Measurements from ENCODE around the gene CCDC171. TPM values are rescaled to one million over a fixed set of nuclear protein-coding genes. Genes with fewer than 3 reads are reported as not detected.

CCDC171 gene
- total and polyA plus RNA-seq, 2 of the 13 experiments (the other 11 are each of a cell fraction or from before 2014, with no cell fraction given) = 0.95 to 2.5 TPM

DNA sequence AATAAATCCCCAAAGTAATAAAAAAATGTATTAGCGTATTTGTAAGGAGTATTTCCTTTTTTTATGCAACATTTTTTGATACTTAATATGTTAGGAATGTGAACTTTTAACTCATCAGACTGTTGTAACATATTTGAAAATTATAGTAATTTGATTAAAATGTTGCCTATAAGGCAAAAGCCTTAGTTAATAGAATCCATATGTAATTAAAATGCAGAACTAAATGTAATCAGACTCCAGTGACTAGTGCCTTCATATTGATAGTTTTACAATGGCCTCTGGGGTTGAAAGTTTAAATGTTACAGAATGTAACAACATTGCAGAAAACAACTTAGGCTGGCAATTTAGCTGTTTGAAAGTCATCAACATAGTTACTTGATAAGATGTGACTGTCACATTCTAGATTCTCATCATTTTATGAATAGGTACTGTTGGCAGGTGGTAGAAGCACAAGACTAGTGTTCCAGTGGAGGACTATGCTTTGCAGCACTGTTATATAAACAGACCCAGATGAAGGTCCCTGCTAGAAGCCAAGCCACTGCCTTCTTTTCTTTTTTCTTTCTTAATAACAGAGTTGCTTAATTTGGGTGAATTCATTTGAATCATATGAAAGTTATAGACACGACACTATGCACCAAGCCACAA is 382.9 kb downstream of the CCDC171 start:
- POLR2A ChIA-PET = no interaction called here
- Histone ChIP-seq H3K9ac (ENCODE audit: insufficient read depth, low read depth, low read length) (no peak overlapping the region), H3K36me3 (replicated peaks in 1 of 2; ENCODE audit: control insufficient read depth in 1 of 2, insufficient read depth in 2 of 2, low read length in 2 of 2) (no peaks in the 10 kb centered on the region), H3K9me3 (ENCODE audit: low read length) (peaks cover 4% of the 10 kb centered on the region; the same call in 1 of the 2 replicates), H4K20me1 (ENCODE audit: insufficient read depth, low read length) (no peaks in the 10 kb centered on the region), H3K79me2 (ENCODE audit: insufficient read depth, low read length) (no peaks in the 10 kb centered on the region), H3K27me3 (ENCODE audit: control insufficient read depth in 1 of 2, insufficient read depth in 2 of 2, low read length in 2 of 2) (no peaks in the 10 kb centered on the region), H3K4me3 (replicated peaks in 1 of 3; ENCODE audit: insufficient read depth in 1 of 3, low read depth in 2 of 3, low read length in 3 of 3) (no peak overlapping the region), H3K27ac (ENCODE audit: extremely low read length, insufficient read depth, low read length) (no peak overlapping the region), H3K4me2 (ENCODE audit: low read depth, low read length) (no peak overlapping the region), H2AFZ (ENCODE audit: low read length) (no peak overlapping the region), H3K4me1 (ENCODE audit: insufficient read depth, low read length) (no peaks in the 10 kb centered on the region)
- FAIRE-seq (no peak), ATAC-seq (no peak), DNase-seq (ENCODE audit: low spot score) (no peak)
- intact Hi-C loops (cut with micrococcal nuclease; ENCODE audit: unreplicated experiment) = no loop called here
- 8% methylated on average over 2 of the region's 2 CpGs for WGBS (ENCODE audit: low lambda C conversion rate)
- TF ChIP-seq GLI4 (CRISPR knock-in tag; IDR thresholded peaks at IDR 0.05; ENCODE audit: borderline replicate concordance) (no peak), ZNF792 (CRISPR knock-in tag; IDR thresholded peaks at IDR 0.05) (no peak), TGIF2 (CRISPR knock-in tag; IDR thresholded peaks at IDR 0.05) (no peak), PAX8 (CRISPR knock-in tag; IDR thresholded peaks at IDR 0.05; ENCODE audit: borderline replicate concordance) (no peak), ZNF552 (CRISPR knock-in tag; IDR thresholded peaks at IDR 0.05; ENCODE audit: borderline replicate concordance) (no peak), NR1H2 (CRISPR knock-in tag; IDR thresholded peaks at IDR 0.05; ENCODE audit: borderline replicate concordance, low read depth) (no peak)
- TF ChIP-seq, protein P1, sequence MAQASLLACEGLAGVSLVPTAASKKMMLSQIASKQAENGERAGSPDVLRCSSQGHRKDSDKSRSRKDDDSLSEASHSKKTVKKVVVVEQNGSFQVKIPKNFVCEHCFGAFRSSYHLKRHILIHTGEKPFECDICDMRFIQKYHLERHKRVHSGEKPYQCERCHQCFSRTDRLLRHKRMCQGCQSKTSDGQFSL (CRISPR knock-in tag; IDR thresholded peaks at IDR 0.05) = no peak
- TF ChIP-seq, protein P2, sequence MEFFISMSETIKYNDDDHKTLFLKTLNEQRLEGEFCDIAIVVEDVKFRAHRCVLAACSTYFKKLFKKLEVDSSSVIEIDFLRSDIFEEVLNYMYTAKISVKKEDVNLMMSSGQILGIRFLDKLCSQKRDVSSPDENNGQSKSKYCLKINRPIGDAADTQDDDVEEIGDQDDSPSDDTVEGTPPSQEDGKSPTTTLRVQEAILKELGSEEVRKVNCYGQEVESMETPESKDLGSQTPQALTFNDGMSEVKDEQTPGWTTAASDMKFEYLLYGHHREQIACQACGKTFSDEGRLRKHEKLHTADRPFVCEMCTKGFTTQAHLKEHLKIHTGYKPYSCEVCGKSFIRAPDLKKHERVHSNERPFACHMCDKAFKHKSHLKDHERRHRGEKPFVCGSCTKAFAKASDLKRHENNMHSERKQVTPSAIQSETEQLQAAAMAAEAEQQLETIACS (CRISPR knock-in tag; IDR thresholded peaks at IDR 0.05) = no peak
- CTCF ChIA-PET (ENCODE audit: low intra/inter-chr PET ratio, low total read pairs) = no interaction called here
- in situ Hi-C loops (cut with HindIII; ENCODE audit: extremely low pct_ligation_motif_present, low pct_unique_long_range_greater_than_20kb) = no loop called here
- BruUV-seq (replicated peaks) = no TSS peak

All from HepG2 (cell line).